Measurements from ENCODE around the gene BMI1.
A peak's percentile ranks its signal among the peaks of the same experiment; 100 is the strongest.

BMI1 gene

GRCh38 chr10:22341190-22341925 is 20.5 kb downstream of the BMI1 start:
- Histone ChIP-seq H3K9ac (ENCODE audit: low read length) (peak overlapping the region; percentile 35), H2BK120ac (ENCODE audit: insufficient read depth, low read length, poor library complexity) (no peak overlapping the region), H3K27ac (ENCODE audit: low read depth, low read length) (no peak overlapping the region), H3K14ac (ENCODE audit: low read length) (no peak overlapping the region), H3K18ac (ENCODE audit: low read length) (no peak overlapping the region), H3K79me2 (ENCODE audit: control insufficient read depth, insufficient read depth, low read length, poor library complexity) (peaks cover 5% of the 10 kb centered on the region), H4K12ac (ENCODE audit: low read depth, low read length) (no peak overlapping the region), H2BK12ac (ENCODE audit: low read length) (no peak overlapping the region), H3K4me3 (ENCODE audit: low read depth, low read length) (peak overlapping the region; percentile 85), H2AK5ac (ENCODE audit: low read length) (no peak overlapping the region), H4K91ac (ENCODE audit: low read depth, low read length) (peak overlapping the region; percentile 86), H3K79me1 (ENCODE audit: low read length) (peaks cover 7% of the 10 kb centered on the region), H4K8ac (ENCODE audit: low read depth, low read length) (peak overlapping the region; percentile 14), H3K4me2 (ENCODE audit: low read length) (peak overlapping the region; percentile 97), H2BK5ac (ENCODE audit: low read depth, low read length, poor library complexity) (no peak overlapping the region), H3K27me3 (ENCODE audit: insufficient read depth, low read length) (peaks cover 44% of the 10 kb centered on the region), H3K4ac (ENCODE audit: low read depth, low read length) (no peak overlapping the region), H3K23ac (ENCODE audit: low read length) (no peak overlapping the region), H3K36me3 (ENCODE audit: control insufficient read depth in 1 of 2, insufficient read depth in 2 of 2, low read length in 2 of 2) (no peaks in the 10 kb centered on the region), H3K4me1 (ENCODE audit: control insufficient read depth in 1 of 2, insufficient read depth in 2 of 2, low read length in 2 of 2) (peaks cover 12 to 16% of the 10 kb centered on the region in 2 experiments), H3K9me3 (ENCODE audit: insufficient read depth, low read depth, low read length) (peaks cover 11% of the 10 kb centered on the region), H2AFZ (ENCODE audit: insufficient read depth, low read length, poor library complexity) (peak overlapping the region; percentile 98)
- DNase-seq: no peak
- WGBS (ENCODE audit: extremely low coverage, insufficient coverage, insufficient read length): no CpG with 5 or more reads among the region's 40 CpGs

- peaks cover 5% of the 10 kb centered on the region for H3K79me2 ChIP-seq (ENCODE audit: control insufficient read depth, insufficient read depth, low read length, poor library complexity)
- H3K36me3 ChIP-seq (ENCODE audit: control insufficient read depth in 1 of 2, insufficient read depth in 2 of 2, low read length in 2 of 2): no peaks in the 10 kb centered on the region
- H3K9ac ChIP-seq (ENCODE audit: low read length): no peak overlapping the region
- H2AK5ac ChIP-seq (ENCODE audit: low read length): no peak overlapping the region
- H3K23ac ChIP-seq (ENCODE audit: low read length): no peak overlapping the region
- H3K79me1 ChIP-seq (ENCODE audit: low read length): peaks cover 7% of the 10 kb centered on the region
- H3K4me3 ChIP-seq (ENCODE audit: low read depth, low read length): no peak overlapping the region
- no peak overlapping the region for H4K12ac ChIP-seq (ENCODE audit: low read depth, low read length)
- no peak overlapping the region for H2BK12ac ChIP-seq (ENCODE audit: low read length)
- H3K27me3 ChIP-seq (ENCODE audit: insufficient read depth, low read length): peaks cover 39% of the 10 kb centered on the region
- H4K8ac ChIP-seq (ENCODE audit: low read depth, low read length): no peak overlapping the region
- no peak overlapping the region for H2BK5ac ChIP-seq (ENCODE audit: low read depth, low read length, poor library complexity)
- no peak overlapping the region for H2BK120ac ChIP-seq (ENCODE audit: insufficient read depth, low read length, poor library complexity)
- H2AFZ ChIP-seq (ENCODE audit: insufficient read depth, low read length, poor library complexity): no peak overlapping the region
- no peak overlapping the region for H3K18ac ChIP-seq (ENCODE audit: low read length)
- no CpG with 5 or more reads among the region's 3 CpGs for WGBS (ENCODE audit: extremely low coverage, insufficient coverage, insufficient read length)
- no peak overlapping the region for H4K91ac ChIP-seq (ENCODE audit: low read depth, low read length)
- no peak overlapping the region for H3K4ac ChIP-seq (ENCODE audit: low read depth, low read length)
- H3K4me2 ChIP-seq (ENCODE audit: low read length): no peak overlapping the region
- H3K14ac ChIP-seq (ENCODE audit: low read length): no peak overlapping the region
- no peak for DNase-seq
- no peak overlapping the region for H3K27ac ChIP-seq (ENCODE audit: low read depth, low read length)
- H3K4me1 ChIP-seq (ENCODE audit: control insufficient read depth in 1 of 2, insufficient read depth in 2 of 2, low read length in 2 of 2): peaks cover 10 to 12% of the 10 kb centered on the region in 2 experiments
- peaks cover 11% of the 10 kb centered on the region for H3K9me3 ChIP-seq (ENCODE audit: insufficient read depth, low read depth, low read length)
Observed at GRCh38 chr10:22341926-22342196, 21.0 kb downstream of the BMI1 start.

GRCh38 chr10:22342421-22342820 is 21.5 kb downstream of the BMI1 start:
- Histone ChIP-seq H3K4me3 (ENCODE audit: low read depth, low read length) (no peak overlapping the region), H3K9ac (ENCODE audit: low read length) (no peak overlapping the region), H4K12ac (ENCODE audit: low read depth, low read length) (no peak overlapping the region), H4K8ac (ENCODE audit: low read depth, low read length) (no peak overlapping the region), H3K4me1 (ENCODE audit: control insufficient read depth in 1 of 2, insufficient read depth in 2 of 2, low read length in 2 of 2) (peaks cover 10 to 12% of the 10 kb centered on the region in 2 experiments), H4K91ac (ENCODE audit: low read depth, low read length) (no peak overlapping the region), H3K4ac (ENCODE audit: low read depth, low read length) (no peak overlapping the region), H2AFZ (ENCODE audit: insufficient read depth, low read length, poor library complexity) (no peak overlapping the region), H3K9me3 (ENCODE audit: insufficient read depth, low read depth, low read length) (peaks cover 11% of the 10 kb centered on the region), H2AK5ac (ENCODE audit: low read length) (no peak overlapping the region), H2BK120ac (ENCODE audit: insufficient read depth, low read length, poor library complexity) (no peak overlapping the region), H3K27ac (ENCODE audit: low read depth, low read length) (no peak overlapping the region), H3K79me2 (ENCODE audit: control insufficient read depth, insufficient read depth, low read length, poor library complexity) (peaks cover 5% of the 10 kb centered on the region), H2BK5ac (ENCODE audit: low read depth, low read length, poor library complexity) (no peak overlapping the region), H3K18ac (ENCODE audit: low read length) (no peak overlapping the region), H3K79me1 (ENCODE audit: low read length) (peaks cover 7% of the 10 kb centered on the region), H2BK12ac (ENCODE audit: low read length) (no peak overlapping the region), H3K23ac (ENCODE audit: low read length) (no peak overlapping the region), H3K36me3 (ENCODE audit: control insufficient read depth in 1 of 2, insufficient read depth in 2 of 2, low read length in 2 of 2) (no peaks in the 10 kb centered on the region), H3K27me3 (ENCODE audit: insufficient read depth, low read length) (peaks cover 33% of the 10 kb centered on the region), H3K4me2 (ENCODE audit: low read length) (no peak overlapping the region), H3K14ac (ENCODE audit: low read length) (no peak overlapping the region)
- DNase-seq: no peak
- WGBS (ENCODE audit: extremely low coverage, insufficient coverage, insufficient read length): no CpG with 5 or more reads among the region's 3 CpGs

GRCh38 chr10:22343731-22344130 is 22.8 kb downstream of the BMI1 start:
- Histone ChIP-seq H3K79me2 (ENCODE audit: control insufficient read depth, insufficient read depth, low read length, poor library complexity) (peaks cover 5% of the 10 kb centered on the region), H3K18ac (ENCODE audit: low read length) (no peak overlapping the region), H3K4me1 (ENCODE audit: control insufficient read depth in 1 of 2, insufficient read depth in 2 of 2, low read length in 2 of 2) (peaks cover 10 to 12% of the 10 kb centered on the region in 2 experiments), H2BK5ac (ENCODE audit: low read depth, low read length, poor library complexity) (no peak overlapping the region), H2BK12ac (ENCODE audit: low read length) (no peak overlapping the region), H3K36me3 (ENCODE audit: control insufficient read depth in 1 of 2, insufficient read depth in 2 of 2, low read length in 2 of 2) (no peaks in the 10 kb centered on the region), H2AFZ (ENCODE audit: insufficient read depth, low read length, poor library complexity) (no peak overlapping the region), H3K23ac (ENCODE audit: low read length) (no peak overlapping the region), H4K91ac (ENCODE audit: low read depth, low read length) (no peak overlapping the region), H3K79me1 (ENCODE audit: low read length) (peaks cover 7% of the 10 kb centered on the region), H3K9me3 (ENCODE audit: insufficient read depth, low read depth, low read length) (peaks cover 11% of the 10 kb centered on the region), H4K12ac (ENCODE audit: low read depth, low read length) (no peak overlapping the region), H3K14ac (ENCODE audit: low read length) (no peak overlapping the region), H3K4me2 (ENCODE audit: low read length) (no peak overlapping the region), H3K27ac (ENCODE audit: low read depth, low read length) (no peak overlapping the region), H3K4me3 (ENCODE audit: low read depth, low read length) (no peak overlapping the region), H2AK5ac (ENCODE audit: low read length) (no peak overlapping the region), H2BK120ac (ENCODE audit: insufficient read depth, low read length, poor library complexity) (no peak overlapping the region), H3K27me3 (ENCODE audit: insufficient read depth, low read length) (peaks cover 32% of the 10 kb centered on the region), H4K8ac (ENCODE audit: low read depth, low read length) (no peak overlapping the region), H3K9ac (ENCODE audit: low read length) (no peak overlapping the region), H3K4ac (ENCODE audit: low read depth, low read length) (no peak overlapping the region)
- WGBS (ENCODE audit: extremely low coverage, insufficient coverage, insufficient read length): no CpG with 5 or more reads among the region's 3 CpGs
- DNase-seq: no peak
